GM23248 (cell line): ENCODE results near the gene SMCO4. TPM values are rescaled to one million over a fixed set of nuclear protein-coding genes. Genes with fewer than 3 reads are reported as not detected.

Source experiments
- DNase-seq: peaks from one replicate; pipeline ENCODE4 v3.0.0-alpha.2; 2015
- H2AFZ ChIP-seq: fragments of 200-600 bp; sonication (generic); 2 replicates; pipeline ENCODE4 v1.6.1; 2016; ENCODE audit warnings: antibody characterized with exemption
- H3F3A ChIP-seq: fragments of 200-600 bp; sonication (generic); 2 replicates; pipeline ENCODE4 v1.6.1; 2016; ENCODE audit warnings: mild to moderate bottlenecking, antibody characterized with exemption, mixed run types; ENCODE audit not compliant: insufficient read depth
- H3K27ac ChIP-seq: fragments of 200-600 bp; sonication (generic); 2 replicates; pipeline ENCODE4 v1.5.1; 2016; ENCODE audit warnings: mild to moderate bottlenecking
- H3K27me3 ChIP-seq: fragments of 200-600 bp; sonication (generic); replicated peaks from 2 replicates; pipeline ENCODE4 v1.6.1; 2016; ENCODE audit warnings: mild to moderate bottlenecking; ENCODE audit not compliant: insufficient read depth
- H3K36me3 ChIP-seq: fragments of 200-600 bp; sonication (generic); 2 replicates; pipeline ENCODE4 v1.6.1; 2016; ENCODE audit warnings: low read depth, mild to moderate bottlenecking
- H3K4me1 ChIP-seq: fragments of 200-600 bp; sonication (generic); 2 replicates; pipeline ENCODE4 v1.6.1; 2016; ENCODE audit warnings: mild to moderate bottlenecking; ENCODE audit not compliant: insufficient read depth
- H3K4me2 ChIP-seq: fragments of 200-600 bp; sonication (generic); one replicate; pipeline ENCODE4 v1.6.1; 2016; ENCODE audit warnings: mild to moderate bottlenecking; ENCODE audit not compliant: unreplicated experiment
- H3K4me3 ChIP-seq: fragments of 200-600 bp; sonication (generic); 2 replicates; pipeline ENCODE4 v1.5.1; 2016; ENCODE audit warnings: mild to moderate bottlenecking
- H3K79me2 ChIP-seq: fragments of 200-600 bp; sonication (generic); 2 replicates; pipeline ENCODE4 v1.6.1; 2016; ENCODE audit warnings: mild to moderate bottlenecking; ENCODE audit not compliant: insufficient read depth
- H3K9ac ChIP-seq: fragments of 200-600 bp; sonication (generic); 2 replicates; pipeline ENCODE4 v1.6.1; 2016; ENCODE audit warnings: mild to moderate bottlenecking
- H3K9me2 ChIP-seq: fragments of 200-600 bp; sonication (generic); 2 replicates; pipeline ENCODE4 v1.6.1; 2016; ENCODE audit warnings: mixed run types, mild to moderate bottlenecking, moderate library complexity; ENCODE audit not compliant: insufficient read depth
- H3K9me3 ChIP-seq: fragments of 200-600 bp; sonication (generic); one replicate; pipeline ENCODE4 v1.6.1; 2017; ENCODE audit warnings: low read depth
- H4K20me1 ChIP-seq: fragments of 200-600 bp; sonication (generic); 2 replicates; pipeline ENCODE4 v1.6.0; 2016; ENCODE audit not compliant: insufficient read depth
- EZH2 ChIP-seq: fragments of 200-600 bp; sonication (generic); IDR thresholded peaks from 2 replicates; pipeline ENCODE4 v1.6.1; 2018; ENCODE audit warnings: antibody characterized with exemption, mild to moderate bottlenecking; ENCODE audit not compliant: insufficient read depth, poor library complexity, severe bottlenecking
- EZH2phosphoT487 ChIP-seq: fragments of 200-600 bp; sonication (generic); IDR thresholded peaks from 2 replicates; pipeline ENCODE4 v1.6.1; 2018; ENCODE audit warnings: antibody characterized with exemption, moderate library complexity, mild to moderate bottlenecking, low read depth; ENCODE audit not compliant: insufficient read depth
- WGBS, 2 experiments: methylation state at CpG; one replicate each; pipeline ENCODE4 v1.1.6; 2015 to 2017; ENCODE audit warnings: low lambda C conversion rate in 2 of 2, low coverage in 1 of 2; ENCODE audit errors: missing lambda C conversion rate in 2 of 2; 5-methylcytosine and 5-hydroxymethylcytosine counted together
- in situ Hi-C: fragments of 300-500 bp; cut with MboI; formaldehyde crosslinking; loops from 2 replicates; pipeline ENCODE4 v1.15.0; 2020
- polyA plus RNA-seq: library from polyadenylated mRNA; unstranded; fragments of >200 nt; fragmentation: Nextera tagmentation; extraction: Ambion mirVana; gene quantifications from 2 replicates; pipeline ENCODE4 v1.2.1, GENCODE V29; 2016
- total RNA-seq: library from RNA; depleted of rRNA; stranded (reverse); fragments of >200 nt; shearing (Covaris generic); gene quantifications from 2 replicates; pipeline ENCODE4 v1.2.3, GENCODE V29; 2014

SMCO4 gene
- total and polyA plus RNA-seq, 2 experiments from 2014 or later = 12.9 to 21.1 TPM

DNA sequence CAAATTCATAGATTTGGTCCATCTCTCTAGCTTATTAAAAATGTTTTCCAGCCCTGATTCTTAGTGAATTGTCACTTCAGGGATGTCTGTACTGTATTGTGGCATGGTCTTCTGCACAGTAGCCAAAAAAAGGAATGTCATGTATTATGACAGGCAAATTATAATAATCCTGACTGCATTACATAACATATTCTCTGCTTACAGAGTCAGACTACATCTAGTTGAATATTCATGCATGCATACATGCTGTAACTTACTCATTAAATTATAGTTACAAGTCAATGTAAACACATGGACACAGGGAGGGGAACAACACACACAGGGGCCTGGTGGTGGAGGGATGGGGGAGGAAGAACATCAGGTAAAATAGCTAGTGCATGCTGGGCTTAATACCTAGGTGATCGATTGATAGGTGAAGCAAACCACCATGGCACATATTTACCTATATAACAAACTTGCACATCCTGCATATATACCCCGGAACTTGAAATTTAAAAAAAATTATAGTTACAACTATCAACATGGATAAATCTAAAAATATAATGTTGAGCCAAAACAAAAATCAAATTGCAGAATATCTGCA lies 31.5 kb upstream of the SMCO4 start:
- Histone ChIP-seq H3K9ac (no peak overlapping the region), H3K4me2 (no peak overlapping the region), H3K9me3 (no peaks in the 10 kb centered on the region), H3K79me2 (no peaks in the 10 kb centered on the region), H2AFZ (no peak overlapping the region), H3K4me1 (peaks cover 6% of the 10 kb centered on the region), H3K36me3 (no peaks in the 10 kb centered on the region), H3K4me3 (no peak overlapping the region), H3K27ac (no peak overlapping the region), H3K27me3 (no peaks in the 10 kb centered on the region), H4K20me1 (no peaks in the 10 kb centered on the region), H3K9me2 (no peaks in the 10 kb centered on the region), H3F3A (peaks cover 20% of the 10 kb centered on the region)
- WGBS, 2 experiments = 24 to 29% methylated on average over 2 of the region's 2 CpGs
- TF ChIP-seq EZH2 (no peak), EZH2phosphoT487 (no peak)
- in situ Hi-C loops = no loop called here
- DNase-seq = no peak

DNA sequence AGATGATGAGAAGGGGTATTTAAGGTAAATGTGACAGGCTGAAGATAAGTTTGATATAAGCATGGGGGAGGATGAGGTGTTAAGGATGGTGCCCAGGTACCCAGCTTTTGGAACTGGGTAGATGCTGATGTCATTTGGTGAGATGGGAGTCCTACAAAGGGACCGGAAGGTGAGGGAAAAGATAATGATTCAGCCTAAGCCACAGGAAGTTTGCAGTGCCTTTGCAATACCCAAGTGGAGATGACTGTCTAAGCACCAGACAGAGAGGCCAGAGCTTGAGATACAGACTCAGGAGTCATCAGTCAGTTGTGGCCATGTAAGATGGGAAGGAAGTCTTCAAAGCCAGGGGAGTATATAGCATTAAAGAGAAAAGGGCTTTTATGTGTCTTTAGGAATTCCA lies 30.0 kb upstream of the SMCO4 start:
- Histone ChIP-seq H3K4me1 (peaks cover 6% of the 10 kb centered on the region), H3F3A (peaks cover 20% of the 10 kb centered on the region), H3K27ac (no peak overlapping the region), H2AFZ (no peak overlapping the region), H3K36me3 (no peaks in the 10 kb centered on the region), H3K27me3 (no peaks in the 10 kb centered on the region), H3K9ac (no peak overlapping the region), H3K4me3 (no peak overlapping the region), H3K4me2 (no peak overlapping the region), H3K79me2 (no peaks in the 10 kb centered on the region), H4K20me1 (no peaks in the 10 kb centered on the region), H3K9me2 (no peaks in the 10 kb centered on the region), H3K9me3 (no peaks in the 10 kb centered on the region)
- 48 to 55% methylated on average over 1 of the region's 1 CpG for WGBS, 2 experiments
- TF ChIP-seq EZH2phosphoT487 (no peak), EZH2 (no peak)
- DNase-seq = peak; percentile 36
- in situ Hi-C loops = no loop called here

DNA sequence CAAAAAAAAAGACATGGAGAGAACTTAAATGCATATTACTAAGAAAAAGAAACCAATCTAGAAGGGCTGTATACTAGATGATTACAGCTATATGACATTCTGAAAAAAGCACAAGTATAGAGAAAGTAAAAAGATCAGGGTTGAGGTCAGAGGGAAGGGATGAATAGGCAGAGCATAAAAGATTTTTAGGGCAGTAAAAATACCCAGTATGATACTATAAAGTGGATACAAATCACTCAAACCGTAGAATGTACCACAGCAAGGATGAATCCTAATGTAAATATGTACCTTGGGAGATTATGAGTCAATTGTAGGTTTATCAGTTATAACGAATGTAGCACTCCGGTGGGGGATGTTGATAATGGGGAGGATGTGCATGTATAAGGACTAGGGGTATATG lies 29.4 kb upstream of the SMCO4 start:
- TF ChIP-seq EZH2 (no peak), EZH2phosphoT487 (no peak)
- Histone ChIP-seq H3K36me3 (no peaks in the 10 kb centered on the region), H3F3A (peaks cover 18% of the 10 kb centered on the region), H3K4me1 (peaks cover 4% of the 10 kb centered on the region), H3K9ac (no peak overlapping the region), H3K4me2 (no peak overlapping the region), H4K20me1 (no peaks in the 10 kb centered on the region), H2AFZ (no peak overlapping the region), H3K27me3 (no peaks in the 10 kb centered on the region), H3K4me3 (no peak overlapping the region), H3K9me3 (no peaks in the 10 kb centered on the region), H3K9me2 (no peaks in the 10 kb centered on the region), H3K79me2 (no peaks in the 10 kb centered on the region), H3K27ac (no peak overlapping the region)
- 70 to 72% methylated on average over 3 of the region's 3 CpGs for WGBS, 2 experiments
- in situ Hi-C loops = no loop called here
- no peak for DNase-seq

DNA sequence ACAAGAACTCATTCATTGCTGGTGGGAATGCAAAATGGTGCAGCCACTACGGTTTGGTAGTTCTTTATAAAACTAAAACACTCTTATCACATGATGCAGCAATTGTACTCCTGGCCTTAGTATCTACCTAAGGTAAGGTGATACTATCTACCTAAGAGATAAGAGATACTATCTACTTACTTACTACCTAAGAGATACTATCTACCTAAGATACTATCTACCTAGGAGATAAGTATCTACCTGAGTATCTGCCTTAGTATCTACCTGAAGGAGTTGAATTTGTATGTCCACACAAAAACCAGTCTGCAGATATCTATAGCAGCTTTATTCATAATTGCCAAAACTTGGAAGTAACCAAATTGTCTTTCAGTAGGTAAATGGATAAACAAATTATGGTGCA lies 29.0 kb upstream of the SMCO4 start:
- Histone ChIP-seq H3K27me3 (no peaks in the 10 kb centered on the region), H3K4me1 (peaks cover 2% of the 10 kb centered on the region; the same call in 1 of the 2 replicates), H4K20me1 (no peaks in the 10 kb centered on the region), H3K4me2 (no peak overlapping the region), H3K9ac (no peak overlapping the region), H3K36me3 (no peaks in the 10 kb centered on the region), H3F3A (peaks cover 15% of the 10 kb centered on the region), H3K9me3 (no peaks in the 10 kb centered on the region), H3K27ac (no peak overlapping the region), H3K4me3 (no peak overlapping the region), H2AFZ (no peak overlapping the region), H3K79me2 (no peaks in the 10 kb centered on the region), H3K9me2 (no peaks in the 10 kb centered on the region)
- in situ Hi-C loops = no loop called here
- no peak for DNase-seq
- 68 to 79% methylated on average over 1 of the region's 1 CpG for WGBS, 2 experiments
- TF ChIP-seq EZH2phosphoT487 (no peak), EZH2 (no peak)

DNA sequence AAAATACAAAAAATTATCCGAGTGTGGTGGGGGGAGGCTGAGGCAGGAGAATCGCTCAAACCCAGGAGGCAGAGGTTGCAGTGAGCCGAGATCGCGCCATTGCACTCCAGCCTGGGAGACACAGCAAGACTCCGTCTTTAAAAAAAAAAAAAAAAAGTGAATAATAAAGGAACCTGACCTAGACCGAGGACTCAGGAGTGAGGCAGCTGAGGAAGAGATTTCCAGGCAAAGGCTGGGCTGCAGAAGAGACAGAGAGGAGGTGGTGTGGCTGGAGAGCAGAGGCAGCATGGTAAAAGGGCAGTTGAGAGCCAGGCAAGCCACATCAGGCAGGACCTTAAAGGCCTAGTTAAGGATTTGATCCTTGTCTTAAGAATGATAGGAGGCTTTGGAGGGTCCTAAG lies 28.4 kb upstream of the SMCO4 start:
- H4K20me1 ChIP-seq = no peaks in the 10 kb centered on the region
- no peaks in the 10 kb centered on the region for H3K27me3 ChIP-seq
- H3K36me3 ChIP-seq = no peaks in the 10 kb centered on the region
- H3K9me2 ChIP-seq = no peaks in the 10 kb centered on the region
- H3F3A ChIP-seq = peaks cover 9% of the 10 kb centered on the region
- no peak for DNase-seq
- H3K27ac ChIP-seq = no peak overlapping the region
- no peak for TF ChIP-seq EZH2phosphoT487
- TF ChIP-seq EZH2 = no peak
- in situ Hi-C loops = no loop called here
- no peak overlapping the region for H3K4me2 ChIP-seq
- H3K79me2 ChIP-seq = no peaks in the 10 kb centered on the region
- no peaks in the 10 kb centered on the region for H3K4me1 ChIP-seq
- H2AFZ ChIP-seq = no peak overlapping the region
- WGBS, 2 experiments = 67 to 69% methylated on average over 7 of the region's 7 CpGs
- H3K9me3 ChIP-seq = no peaks in the 10 kb centered on the region
- no peak overlapping the region for H3K4me3 ChIP-seq
- no peak overlapping the region for H3K9ac ChIP-seq
